OCI-M2 (cell line): Measurements from ENCODE around the gene RASAL2.
A peak's percentile ranks its signal among the peaks of the same experiment; 100 is the strongest.

Source experiments
- DNase-seq: peaks from one replicate; lab custom pipeline; 2025; ENCODE audit not compliant: unreplicated experiment; lab: John Stamatoyannopoulos, UW

The RASAL2 gene

DNA sequence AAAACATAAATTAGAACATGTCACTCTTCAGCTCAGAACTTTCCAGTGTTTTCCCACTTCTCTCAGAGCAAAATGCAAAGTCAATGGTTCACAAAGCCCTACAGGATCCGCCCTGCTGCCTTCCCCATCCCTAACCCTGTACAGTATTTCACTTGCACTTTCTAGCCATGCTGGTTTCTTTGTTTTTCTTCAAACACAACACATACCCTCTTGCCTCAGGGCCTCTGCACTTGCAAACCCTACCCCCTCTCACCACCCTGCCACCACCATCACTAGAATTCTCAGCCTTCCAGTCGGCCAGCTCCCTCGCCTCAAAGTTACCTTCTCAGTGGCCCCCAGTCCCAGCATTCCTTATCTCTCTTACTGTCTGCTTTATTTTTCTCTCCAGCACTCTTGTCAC lies 436.6 kb downstream of the RASAL2 start:
- no peak for DNase-seq

DNA sequence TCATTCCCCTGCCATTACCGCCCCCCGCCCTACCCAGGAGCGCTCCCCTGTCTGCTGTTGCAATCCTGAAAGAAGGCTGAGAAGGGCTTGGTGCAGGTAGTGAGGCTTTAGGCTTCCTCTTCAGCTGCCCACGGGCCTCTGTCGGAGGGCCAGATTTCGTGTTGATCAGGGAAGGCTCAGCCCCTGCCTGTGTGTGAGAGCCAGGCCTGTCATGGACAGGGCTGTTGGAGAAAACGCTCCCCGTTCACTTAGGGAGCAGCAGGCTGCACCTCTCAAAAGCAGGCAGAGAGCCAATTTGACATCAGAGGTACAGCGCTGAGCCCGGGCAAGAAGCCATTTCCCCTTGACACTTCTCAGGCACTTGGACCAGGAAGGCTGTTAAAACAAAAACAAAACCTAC lies 438.0 kb downstream of the RASAL2 start:
- DNase-seq: no peak

DNA sequence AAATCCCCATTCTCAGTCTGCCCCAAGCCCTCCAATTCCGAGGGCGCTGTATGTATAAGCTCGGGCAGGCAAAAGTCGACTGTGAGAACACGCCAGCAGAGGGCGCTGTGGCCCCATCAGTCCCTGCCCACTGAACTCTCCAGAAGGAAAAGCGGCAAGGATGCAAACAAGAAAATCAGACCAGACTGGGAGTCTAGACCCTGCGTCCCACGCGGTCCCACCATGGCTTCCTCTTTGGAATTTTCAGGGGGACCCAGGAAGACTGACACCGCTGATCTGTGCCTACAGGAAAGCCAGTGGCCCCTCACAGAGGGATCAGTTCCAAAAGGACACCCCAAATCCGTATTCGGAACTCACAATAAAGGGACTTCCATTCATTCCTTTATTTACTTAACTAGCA lies 438.5 kb downstream of the RASAL2 start:
- peak; percentile 14 for DNase-seq

DNA sequence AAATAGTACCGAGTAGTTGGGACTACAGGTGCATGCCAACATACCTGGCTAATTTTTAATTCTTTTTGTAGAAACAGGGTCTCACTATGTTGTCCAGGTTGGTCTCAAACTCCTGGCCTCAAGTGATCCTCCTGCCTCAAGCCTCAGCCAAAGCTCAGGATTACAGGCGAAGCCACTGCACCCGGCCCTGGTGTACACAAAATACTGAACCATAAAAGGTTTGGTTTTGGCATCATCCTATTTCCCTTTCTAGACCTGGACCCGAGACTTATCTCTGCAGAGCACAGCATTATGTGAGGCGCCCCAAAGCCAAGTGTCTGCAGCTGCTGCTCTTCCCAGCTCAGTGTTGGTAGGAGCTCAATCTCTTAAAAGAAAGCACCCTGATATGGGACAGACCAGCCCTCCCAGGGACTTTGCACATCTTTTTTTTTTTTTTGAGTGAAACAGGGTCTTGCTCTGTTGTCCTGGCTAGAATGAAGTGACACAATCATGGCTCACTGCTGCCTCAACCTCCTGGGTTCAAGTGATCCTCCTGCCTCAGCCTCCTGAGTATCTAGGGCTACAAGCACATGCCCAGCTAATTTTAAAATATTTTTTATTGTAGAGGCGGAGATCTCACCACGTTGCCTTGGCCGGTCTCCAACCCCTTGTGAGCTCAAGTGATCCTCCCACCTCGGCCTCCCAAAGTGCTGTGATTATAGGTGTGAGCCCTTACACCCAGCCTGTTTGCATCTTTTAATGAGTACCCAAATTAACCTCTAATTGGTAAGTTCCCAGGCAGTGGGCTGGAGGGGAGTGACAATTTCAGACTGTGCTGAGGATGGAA lies 439.4 kb downstream of the RASAL2 start:
- DNase-seq: no peak
